K562 (cell line): ENCODE measurements around the gene BPI. TPM values are rescaled to one million over a fixed set of nuclear protein-coding genes. Genes with fewer than 3 reads are reported as not detected.

ENCODE experiments used
- CBX8 ChIP-seq: fragments of 200-600 bp; sonication (generic); IDR thresholded peaks from 2 replicates; pipeline ENCODE4 v1.6.1; 2012; ENCODE audit warnings: borderline replicate concordance, mixed run types, low read depth, mild to moderate bottlenecking, moderate library complexity, mixed read lengths, low read length, control low read depth, inconsistent platforms; ENCODE audit not compliant: poor library complexity, severe bottlenecking; ENCODE audit errors: extremely low read depth
- GTF2F1 ChIP-seq: IDR thresholded peaks from 2 replicates; pipeline ENCODE4 v1.6.1; 2011; ENCODE audit warnings: low read depth, low read length, improper control_type of control experiment
- HDAC2 ChIP-seq: fragments of 450-650 bp; IDR thresholded peaks from 2 replicates; pipeline ENCODE4 v1.6.1; 2016; ENCODE audit warnings: mild to moderate bottlenecking
- HNRNPUL1 ChIP-seq: fragments of 200-400 bp; formaldehyde crosslinking; IDR thresholded peaks from 2 replicates; pipeline ENCODE4 v1.6.1; 2017; ENCODE audit warnings: low read length
- JUN ChIP-seq, 2 experiments: sonication (generic) in 1 of 2; formaldehyde crosslinking in 1 of 2; IDR thresholded peaks; 2 replicates each; pipeline versions ENCODE4 v1.6.1 to v1.8.0; 2012 to 2022; ENCODE audit warnings: borderline replicate concordance in 2 of 2, mild to moderate bottlenecking in 2 of 2, improper control_type of control experiment in 1 of 2, low read depth in 1 of 2, low read length in 1 of 2, missing genetic modification reagents in 1 of 2
- MCM7 ChIP-seq, 2 experiments: fragments of 450-650 bp; IDR thresholded peaks; 2 replicates each; pipeline ENCODE4 v1.6.1; 2016 to 2018
- SIN3A ChIP-seq, 2 experiments: fragments of 150-350 bp in 1 of 2; IDR thresholded peaks; 2 replicates each; pipeline ENCODE4 v1.6.1; 2011 to 2016; ENCODE audit warnings: borderline replicate concordance in 2 of 2, low read depth in 2 of 2, low read length in 2 of 2, mild to moderate bottlenecking in 2 of 2, moderate library complexity in 2 of 2; ENCODE audit not compliant: control insufficient read depth in 1 of 2
- SRSF3 ChIP-seq: fragments of 200-400 bp; formaldehyde crosslinking; IDR thresholded peaks from 2 replicates; pipeline ENCODE4 v1.6.1; 2016; ENCODE audit warnings: mild to moderate bottlenecking, low read length, moderate library complexity; ENCODE audit not compliant: insufficient read depth
- STAT5A ChIP-seq: IDR thresholded peaks from 2 replicates; pipeline ENCODE4 v1.6.1; 2012; ENCODE audit warnings: low read length, inconsistent platforms, borderline replicate concordance
- TCF3 ChIP-seq: sonication (generic); formaldehyde crosslinking; IDR thresholded peaks from 2 replicates; pipeline ENCODE4 v1.4.0; 2020; ENCODE audit warnings: mild to moderate bottlenecking, missing genetic modification reagents
- TEAD1 ChIP-seq, 2 experiments: fragments of 450-650 bp in 1 of 2; sonication (generic) in 1 of 2; formaldehyde crosslinking; IDR thresholded peaks; 2 replicates each; pipeline versions ENCODE4 v1.4.0 to v1.8.0; 2020 to 2022; ENCODE audit warnings: mild to moderate bottlenecking in 2 of 2, missing genetic modification reagents in 1 of 2
- ZBTB17 ChIP-seq: fragments of 450-650 bp; formaldehyde crosslinking; IDR thresholded peaks from 2 replicates; pipeline ENCODE4 v1.4.0; 2020; ENCODE audit warnings: mild to moderate bottlenecking
- ZNF212 ChIP-seq: fragments of 450-650 bp; formaldehyde crosslinking; IDR thresholded peaks from 2 replicates; pipeline ENCODE4 v1.4.0; 2020; ENCODE audit warnings: mild to moderate bottlenecking
- ZNF239 ChIP-seq: fragments of 250-450 bp; sonication (Bioruptor Pico); IDR thresholded peaks from 2 replicates; pipeline ENCODE4 v1.4.0; 2020; ENCODE audit warnings: mild to moderate bottlenecking
- ZNF41 ChIP-seq: fragments of 250-450 bp; sonication (Bioruptor Pico); conservative IDR thresholded peaks from 2 replicates; pipeline ENCODE4 v1.4.0; 2020; ENCODE audit warnings: mild to moderate bottlenecking
- ZNF668 ChIP-seq: fragments of 250-450 bp; sonication (Bioruptor Pico); IDR thresholded peaks from 2 replicates; pipeline ENCODE4 v1.8.0; 2022; ENCODE audit warnings: mild to moderate bottlenecking, inconsistent platforms
- ZNF77 ChIP-seq: fragments of 250-450 bp; sonication (Bioruptor Pico); IDR thresholded peaks from 2 replicates; pipeline ENCODE4 v1.5.0; 2020
- ZNF785 ChIP-seq: fragments of 250-450 bp; sonication (Bioruptor Pico); IDR thresholded peaks from 2 replicates; pipeline ENCODE4 v1.4.0; 2020; ENCODE audit warnings: mild to moderate bottlenecking
- polyA plus RNA-seq, 8 experiments: library from polyadenylated mRNA; depleted of rRNA in 4 of 8; stranded (reverse) in 5 of 8; unstranded in 3 of 8; fragments of >200 nt; fragmentation: Nextera tagmentation in 2 of 8; fragmentation: Illumina TruSeq in 1 of 8; extraction: Ambion mirVana in 2 of 8; extraction: Trizol in 1 of 8; gene quantifications; 2 replicates each; pipeline versions ENCODE4 v1.2.1 to v1.2.3, GENCODE V29; 2011 to 2014; ENCODE audit warnings: inconsistent platforms in 1 of 8, missing spikeins in 1 of 8
- total RNA-seq, 7 experiments: library from RNA; depleted of rRNA in 6 of 7; stranded (reverse); fragments of >200 nt in 6 of 7; fragmentation: Illumina TruSeq in 2 of 7; extraction: Trizol in 2 of 7; gene quantifications; 2 replicates each; pipeline versions ENCODE4 v1.2.1 to v1.2.3, GENCODE V29; 2011 to 2021; ENCODE audit warnings: low replicate concordance in 1 of 7
- TF ChIP-seq, protein P1 (sequence below): fragments of 450-650 bp; conservative IDR thresholded peaks from 2 replicates; pipeline ENCODE4 v1.6.1; 2016; ENCODE audit warnings: missing genetic modification characterization, low read depth, mild to moderate bottlenecking, control low read depth, missing compliant biosample characterization
- TF ChIP-seq, protein P2 (sequence below): sonication (generic); formaldehyde crosslinking; IDR thresholded peaks from 2 replicates; pipeline ENCODE4 v1.8.0; 2022; ENCODE audit warnings: missing genetic modification reagents, mild to moderate bottlenecking, moderate library complexity, borderline replicate concordance
- TF ChIP-seq, protein P3 (sequence below): fragments of 450-650 bp; IDR thresholded peaks from 2 replicates; pipeline ENCODE4 v1.6.1; 2016; ENCODE audit warnings: missing biosample characterization, missing genetic modification characterization
- TF ChIP-seq, protein P4 (sequence below): sonication (generic); formaldehyde crosslinking; IDR thresholded peaks from 2 replicates; pipeline ENCODE4 v1.8.0; 2022; ENCODE audit warnings: missing genetic modification reagents, mild to moderate bottlenecking, borderline replicate concordance
- TF ChIP-seq, protein P5 (sequence below): sonication (generic); formaldehyde crosslinking; IDR thresholded peaks from 2 replicates; pipeline ENCODE4 v1.8.1; 2023; ENCODE audit warnings: mild to moderate bottlenecking, missing genetic modification reagents

Gene BPI
- total and polyA plus RNA-seq, 9 of the 15 experiments (the other 6 are each of a cell fraction or from before 2014, with no cell fraction given), result not detected

DNA sequence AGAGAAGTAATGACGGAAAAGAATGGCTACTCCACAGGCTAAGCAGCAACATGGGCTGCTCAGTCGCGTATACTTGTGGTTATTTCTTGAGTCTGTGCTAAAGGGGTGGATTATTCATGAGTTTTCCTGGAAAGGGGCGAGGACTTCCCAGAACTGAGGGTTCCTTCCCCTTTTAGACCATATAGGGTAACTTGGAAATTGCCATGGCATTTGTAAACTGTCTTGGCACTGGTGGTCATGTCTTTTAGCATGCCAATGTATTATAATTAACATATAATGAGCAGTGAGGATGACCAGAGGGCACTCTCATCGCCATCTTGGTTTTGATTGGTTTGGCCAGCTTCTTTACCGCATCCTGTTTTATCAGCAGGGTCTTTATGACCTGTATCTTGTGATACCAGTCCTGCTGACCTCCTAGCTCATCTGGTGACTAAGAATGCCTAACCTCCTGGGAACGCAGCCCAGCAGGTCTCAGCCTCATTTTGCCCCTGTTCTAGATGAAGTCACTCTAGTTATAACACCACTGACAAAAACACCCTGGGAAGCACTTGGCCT, 53.8 kb downstream of the BPI start (continued):
- TF ChIP-seq SIN3A (IDR thresholded peaks at IDR 0.05; ENCODE audit: borderline replicate concordance in 2 of 2, control insufficient read depth in 1 of 2, low read depth in 2 of 2, low read length in 2 of 2) (no peak), JUN (IDR thresholded peaks at IDR 0.05; ENCODE audit: borderline replicate concordance, low read depth, low read length) (no peak), JUN (CRISPR knock-in tag; IDR thresholded peaks at IDR 0.05; ENCODE audit: borderline replicate concordance) (no peak), MCM7 (IDR thresholded peaks at IDR 0.05) (no peak), ZNF785 (no peak), ZNF239 (no peak), ZBTB17 (CRISPR knock-in tag) (no peak), STAT5A (peak; percentile 88), TEAD1 (CRISPR knock-in tag; IDR thresholded peaks at IDR 0.05) (no peak), GTF2F1 (no peak), CBX8 (no peak), HDAC2 (peak; percentile 77; the same call in 1 of the 2 replicates), TCF3 (CRISPR knock-in tag) (peak; percentile 71), HNRNPUL1 (no peak), ZNF212 (CRISPR knock-in tag) (no peak), SRSF3 (no peak), ZNF668 (CRISPR knock-in tag) (no peak), ZNF41 (CRISPR knock-in tag) (no peak), ZNF77 (CRISPR knock-in tag) (no peak)
- TF ChIP-seq, protein P1, sequence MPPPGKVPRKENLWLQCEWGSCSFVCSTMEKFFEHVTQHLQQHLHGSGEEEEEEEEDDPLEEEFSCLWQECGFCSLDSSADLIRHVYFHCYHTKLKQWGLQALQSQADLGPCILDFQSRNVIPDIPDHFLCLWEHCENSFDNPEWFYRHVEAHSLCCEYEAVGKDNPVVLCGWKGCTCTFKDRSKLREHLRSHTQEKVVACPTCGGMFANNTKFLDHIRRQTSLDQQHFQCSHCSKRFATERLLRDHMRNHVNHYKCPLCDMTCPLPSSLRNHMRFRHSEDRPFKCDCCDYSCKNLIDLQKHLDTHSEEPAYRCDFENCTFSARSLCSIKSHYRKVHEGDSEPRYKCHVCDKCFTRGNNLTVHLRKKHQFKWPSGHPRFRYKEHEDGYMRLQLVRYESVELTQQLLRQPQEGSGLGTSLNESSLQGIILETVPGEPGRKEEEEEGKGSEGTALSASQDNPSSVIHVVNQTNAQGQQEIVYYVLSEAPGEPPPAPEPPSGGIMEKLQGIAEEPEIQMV, result no peak
- TF ChIP-seq, protein P2, sequence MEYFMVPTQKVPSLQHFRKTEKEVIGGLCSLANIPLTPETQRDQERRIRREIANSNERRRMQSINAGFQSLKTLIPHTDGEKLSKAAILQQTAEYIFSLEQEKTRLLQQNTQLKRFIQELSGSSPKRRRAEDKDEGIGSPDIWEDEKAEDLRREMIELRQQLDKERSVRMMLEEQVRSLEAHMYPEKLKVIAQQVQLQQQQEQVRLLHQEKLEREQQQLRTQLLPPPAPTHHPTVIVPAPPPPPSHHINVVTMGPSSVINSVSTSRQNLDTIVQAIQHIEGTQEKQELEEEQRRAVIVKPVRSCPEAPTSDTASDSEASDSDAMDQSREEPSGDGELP, result 0 out of 2 replicates have a peak, but pooled peaks have one; percentile 36
- TF ChIP-seq, protein P3, sequence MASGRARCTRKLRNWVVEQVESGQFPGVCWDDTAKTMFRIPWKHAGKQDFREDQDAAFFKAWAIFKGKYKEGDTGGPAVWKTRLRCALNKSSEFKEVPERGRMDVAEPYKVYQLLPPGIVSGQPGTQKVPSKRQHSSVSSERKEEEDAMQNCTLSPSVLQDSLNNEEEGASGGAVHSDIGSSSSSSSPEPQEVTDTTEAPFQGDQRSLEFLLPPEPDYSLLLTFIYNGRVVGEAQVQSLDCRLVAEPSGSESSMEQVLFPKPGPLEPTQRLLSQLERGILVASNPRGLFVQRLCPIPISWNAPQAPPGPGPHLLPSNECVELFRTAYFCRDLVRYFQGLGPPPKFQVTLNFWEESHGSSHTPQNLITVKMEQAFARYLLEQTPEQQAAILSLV (tag), result no peak
- TF ChIP-seq, protein P4, sequence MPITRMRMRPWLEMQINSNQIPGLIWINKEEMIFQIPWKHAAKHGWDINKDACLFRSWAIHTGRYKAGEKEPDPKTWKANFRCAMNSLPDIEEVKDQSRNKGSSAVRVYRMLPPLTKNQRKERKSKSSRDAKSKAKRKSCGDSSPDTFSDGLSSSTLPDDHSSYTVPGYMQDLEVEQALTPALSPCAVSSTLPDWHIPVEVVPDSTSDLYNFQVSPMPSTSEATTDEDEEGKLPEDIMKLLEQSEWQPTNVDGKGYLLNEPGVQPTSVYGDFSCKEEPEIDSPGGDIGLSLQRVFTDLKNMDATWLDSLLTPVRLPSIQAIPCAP (CRISPR knock-in tag), result no peak
- TF ChIP-seq, protein P5, sequence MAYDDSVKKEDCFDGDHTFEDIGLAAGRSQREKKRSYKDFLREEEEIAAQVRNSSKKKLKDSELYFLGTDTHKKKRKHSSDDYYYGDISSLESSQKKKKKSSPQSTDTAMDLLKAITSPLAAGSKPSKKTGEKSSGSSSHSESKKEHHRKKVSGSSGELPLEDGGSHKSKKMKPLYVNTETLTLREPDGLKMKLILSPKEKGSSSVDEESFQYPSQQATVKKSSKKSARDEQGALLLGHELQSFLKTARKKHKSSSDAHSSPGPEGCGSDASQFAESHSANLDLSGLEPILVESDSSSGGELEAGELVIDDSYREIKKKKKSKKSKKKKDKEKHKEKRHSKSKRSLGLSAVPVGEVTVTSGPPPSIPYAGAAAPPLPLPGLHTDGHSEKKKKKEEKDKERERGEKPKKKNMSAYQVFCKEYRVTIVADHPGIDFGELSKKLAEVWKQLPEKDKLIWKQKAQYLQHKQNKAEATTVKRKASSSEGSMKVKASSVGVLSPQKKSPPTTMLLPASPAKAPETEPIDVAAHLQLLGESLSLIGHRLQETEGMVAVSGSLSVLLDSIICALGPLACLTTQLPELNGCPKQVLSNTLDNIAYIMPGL (CRISPR knock-in tag), result no peak
